Dendritic cell treated with granulocyte-macrophage colony-stimulating factor and Interleukin-4, amounts not matched to agents 40 ng/mL and 50 ng/mL, for 4 days (primary cell): Measurements from ENCODE around the gene SIRPB2.

Source experiments
- H3K27ac Mint-ChIP-seq: one replicate; pipeline ENCODE4 v1.8.0; 2022; ENCODE audit warnings: mild to moderate bottlenecking, mixed read lengths
- H3K27me3 Mint-ChIP-seq: one replicate; pipeline ENCODE4 v1.8.0; 2022; ENCODE audit warnings: mild to moderate bottlenecking, mixed read lengths
- H3K36me3 Mint-ChIP-seq: one replicate; pipeline ENCODE4 v1.8.0; 2022; ENCODE audit warnings: low read depth, mixed read lengths
- H3K4me1 Mint-ChIP-seq: one replicate; pipeline ENCODE4 v1.8.0; 2022; ENCODE audit warnings: low read depth, mixed read lengths
- H3K4me3 Mint-ChIP-seq: one replicate; pipeline ENCODE4 v1.8.0; 2022; ENCODE audit warnings: mild to moderate bottlenecking, moderate library complexity, mixed read lengths
- H3K9me3 Mint-ChIP-seq: one replicate; pipeline ENCODE4 v1.8.0; 2022; ENCODE audit warnings: mixed read lengths
- intact Hi-C: fragments of 100-400 bp; cut with micrococcal nuclease; formaldehyde crosslinking; loops from one replicate; pipeline ENCODE4 v1.15.0; 2022

SIRPB2 gene

DNA sequence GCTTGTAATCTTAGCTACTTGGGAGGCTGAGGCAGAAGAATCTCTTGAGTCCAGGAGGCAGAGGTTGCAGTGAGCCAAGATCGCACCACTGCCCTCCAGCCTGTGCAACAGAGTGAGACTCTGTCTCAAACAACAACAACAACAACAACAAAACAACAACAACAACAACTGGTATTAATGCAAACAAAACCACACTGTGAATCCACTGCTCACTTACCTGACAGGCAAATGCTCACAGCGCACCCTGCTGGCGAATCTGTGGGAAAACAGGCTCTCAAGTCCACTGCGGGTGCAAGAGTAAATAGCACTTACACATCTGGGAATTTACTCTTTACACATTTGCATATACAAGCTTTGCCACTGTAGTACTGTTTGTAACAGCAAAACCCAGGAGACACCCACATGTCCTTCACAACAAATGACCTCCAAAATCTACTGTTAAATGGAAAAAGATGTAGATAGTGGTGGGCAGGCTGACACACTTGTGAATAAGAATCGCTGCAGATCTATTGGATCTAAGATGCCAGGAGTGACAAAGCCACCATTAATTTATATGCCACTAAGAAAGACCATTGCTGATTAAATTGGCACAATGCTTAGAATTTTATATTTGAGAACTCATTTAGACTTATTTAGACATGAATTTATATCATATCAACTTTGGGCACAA, 53.9 kb downstream of the SIRPB2 start:
- Mint-ChIP-seq H3K4me3 (no peak overlapping the region), H3K27ac (no peak overlapping the region), H3K4me1 (peaks cover 23% of the 10 kb centered on the region), H3K36me3 (peaks cover 32% of the 10 kb centered on the region), H3K9me3 (no peaks in the 10 kb centered on the region), H3K27me3 (peaks cover 7% of the 10 kb centered on the region)
- intact Hi-C loops, result loop anchor here (1.0 to 5.0 kb wide), 3 partner anchors 45 to 124 kb away; partner anchors contain the start of gene FKBP1A

DNA sequence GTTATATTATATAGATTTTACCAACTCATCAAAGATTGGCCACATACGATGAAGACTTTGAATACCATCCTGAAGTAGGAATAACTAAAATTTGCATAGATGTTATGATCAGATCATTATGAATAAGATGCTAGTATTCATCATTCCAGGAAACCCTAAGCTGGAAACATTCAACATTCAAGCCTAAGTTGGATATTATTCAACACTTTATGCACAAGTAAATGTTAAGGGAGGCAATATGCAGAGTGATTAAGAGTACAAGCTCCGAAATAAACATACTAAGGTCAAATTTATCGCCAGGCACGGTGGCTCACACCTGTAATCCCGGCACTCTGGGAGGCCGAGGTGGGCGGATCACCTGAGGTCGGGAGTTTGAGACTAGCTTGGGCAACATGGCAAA, 55.0 kb downstream of the SIRPB2 start:
- H3K4me3 Mint-ChIP-seq, result no peak overlapping the region
- H3K27me3 Mint-ChIP-seq, result peaks cover 15% of the 10 kb centered on the region
- no peaks in the 10 kb centered on the region for H3K9me3 Mint-ChIP-seq
- H3K36me3 Mint-ChIP-seq, result peaks cover 21% of the 10 kb centered on the region
- no peak overlapping the region for H3K27ac Mint-ChIP-seq
- H3K4me1 Mint-ChIP-seq, result peaks cover 23% of the 10 kb centered on the region
- intact Hi-C loops, result loop anchor here (5.0 kb wide), 2 partner anchors 44 to 59 kb away; partner anchors contain the start of gene FKBP1A

DNA sequence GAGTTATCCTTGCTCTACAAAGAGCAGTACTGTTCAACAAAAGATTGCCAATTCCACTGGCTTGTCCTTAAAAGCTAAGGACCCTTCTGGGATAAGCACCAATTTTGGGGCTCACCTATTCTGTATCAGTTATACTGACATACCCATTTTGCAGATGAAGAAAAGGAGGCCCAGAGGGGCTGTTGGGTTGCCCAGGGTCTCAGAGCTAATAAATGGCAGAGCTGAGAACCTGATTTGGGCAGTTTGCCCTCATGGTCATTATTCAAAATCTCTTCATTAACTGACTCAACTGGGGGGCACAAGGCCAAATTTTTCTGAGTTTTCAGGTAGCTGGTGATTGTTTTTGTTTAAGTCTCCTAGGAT, 55.9 kb downstream of the SIRPB2 start:
- H3K27ac Mint-ChIP-seq, result no peak overlapping the region

DNA sequence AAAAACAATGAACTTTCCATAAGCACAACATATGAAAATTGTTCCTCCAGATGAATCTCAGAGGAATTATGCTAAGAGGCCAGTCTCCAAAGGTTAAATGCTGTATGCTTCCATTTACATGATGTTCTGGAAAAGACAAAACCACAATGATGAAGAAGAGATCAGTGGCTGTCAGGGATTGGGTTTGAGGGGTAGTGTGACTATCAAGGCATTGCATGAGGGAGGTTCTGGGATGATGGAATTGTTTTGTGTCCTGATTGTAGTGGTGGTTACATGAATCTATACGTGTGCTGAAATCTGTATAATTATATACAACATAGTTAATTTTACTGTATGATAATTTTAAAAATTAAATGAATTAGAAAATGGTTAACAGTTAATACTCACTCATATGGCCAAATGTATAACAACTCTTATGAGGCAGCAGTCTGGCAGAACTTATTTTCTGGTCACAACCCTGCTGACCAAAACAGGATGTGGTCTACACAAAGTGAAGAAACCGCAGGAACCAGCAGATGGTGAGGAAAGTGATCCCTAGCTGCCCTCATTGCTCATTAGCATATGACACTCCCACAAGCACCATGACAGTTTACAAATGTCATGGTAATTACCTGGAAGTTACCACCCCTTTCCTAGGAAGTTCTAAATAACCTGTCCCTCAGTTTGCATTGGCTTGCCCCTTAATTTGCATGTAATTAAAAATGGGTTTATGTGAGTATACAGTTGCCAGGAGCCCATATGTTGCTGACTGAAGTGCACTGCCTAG, 56.5 kb downstream of the SIRPB2 start:
- Mint-ChIP-seq H3K9me3 (no peaks in the 10 kb centered on the region), H3K4me1 (peaks cover 30% of the 10 kb centered on the region), H3K27me3 (peaks cover 16% of the 10 kb centered on the region), H3K27ac (no peak overlapping the region), H3K36me3 (peaks cover 6% of the 10 kb centered on the region), H3K4me3 (no peak overlapping the region)
- intact Hi-C loops, result loop anchor here (5.0 kb wide), 2 partner anchors 42 to 57 kb away; partner anchors contain the start of gene FKBP1A

More for the DNA sequence above, 55.9 kb downstream of the SIRPB2 start:
- no peak overlapping the region for H3K4me3 Mint-ChIP-seq
- peaks cover 24% of the 10 kb centered on the region for H3K4me1 Mint-ChIP-seq
- H3K9me3 Mint-ChIP-seq, result no peaks in the 10 kb centered on the region
- intact Hi-C loops, result loop anchor here (5.0 kb wide), 2 partner anchors 43 to 58 kb away; partner anchors contain the start of gene FKBP1A
- H3K36me3 Mint-ChIP-seq, result peaks cover 12% of the 10 kb centered on the region
- H3K27me3 Mint-ChIP-seq, result peaks cover 15% of the 10 kb centered on the region

DNA sequence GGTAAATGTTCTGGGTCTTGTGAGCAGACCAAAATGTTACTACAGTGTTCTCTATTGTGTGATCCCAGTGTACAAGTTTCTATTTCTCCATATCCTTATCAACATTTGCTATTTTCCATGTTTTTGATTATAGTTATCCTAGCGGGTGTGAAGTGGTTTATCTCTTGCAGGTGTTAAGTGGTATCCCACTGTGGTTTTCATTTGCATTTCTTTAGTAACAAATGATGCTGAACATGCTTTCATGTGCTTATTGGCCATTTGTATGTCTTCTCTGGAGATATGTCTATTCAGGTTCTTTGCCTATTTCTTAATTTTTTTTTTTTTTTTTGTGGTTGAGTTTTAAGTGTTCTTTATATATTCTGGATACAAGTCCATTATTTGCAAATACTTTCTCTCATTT, 60.1 kb downstream of the SIRPB2 start:
- Mint-ChIP-seq H3K27ac (no peak overlapping the region), H3K4me3 (no peak overlapping the region), H3K27me3 (peaks cover 25% of the 10 kb centered on the region), H3K9me3 (no peaks in the 10 kb centered on the region), H3K4me1 (peaks cover 22% of the 10 kb centered on the region), H3K36me3 (no peaks in the 10 kb centered on the region)
- intact Hi-C loops, result no loop called here

DNA sequence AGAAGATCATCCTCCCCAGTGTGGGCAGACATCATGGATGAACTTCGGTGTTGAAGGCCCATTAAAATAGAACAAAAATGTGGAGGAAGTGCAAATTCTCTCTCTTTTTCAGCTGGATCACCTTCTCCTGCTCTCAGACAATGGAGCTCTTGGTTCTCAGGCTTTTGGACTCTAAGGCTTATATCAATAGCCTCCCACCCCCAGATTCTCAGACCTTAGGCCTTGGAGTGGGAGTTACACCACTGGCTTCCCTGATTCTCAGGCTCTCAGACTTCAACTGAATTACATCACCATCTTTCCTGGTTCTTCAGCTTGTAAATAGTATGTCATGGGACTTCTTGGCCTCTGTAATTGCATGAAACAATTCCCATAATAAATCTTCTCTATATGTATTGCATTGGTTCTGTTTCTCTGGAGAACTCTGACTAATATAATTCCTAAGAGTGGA, 61.2 kb downstream of the SIRPB2 start:
- Mint-ChIP-seq H3K9me3 (no peaks in the 10 kb centered on the region), H3K4me3 (no peak overlapping the region), H3K36me3 (no peaks in the 10 kb centered on the region), H3K27ac (no peak overlapping the region), H3K27me3 (peaks cover 25% of the 10 kb centered on the region), H3K4me1 (peaks cover 22% of the 10 kb centered on the region)
- intact Hi-C loops, result no loop called here

DNA sequence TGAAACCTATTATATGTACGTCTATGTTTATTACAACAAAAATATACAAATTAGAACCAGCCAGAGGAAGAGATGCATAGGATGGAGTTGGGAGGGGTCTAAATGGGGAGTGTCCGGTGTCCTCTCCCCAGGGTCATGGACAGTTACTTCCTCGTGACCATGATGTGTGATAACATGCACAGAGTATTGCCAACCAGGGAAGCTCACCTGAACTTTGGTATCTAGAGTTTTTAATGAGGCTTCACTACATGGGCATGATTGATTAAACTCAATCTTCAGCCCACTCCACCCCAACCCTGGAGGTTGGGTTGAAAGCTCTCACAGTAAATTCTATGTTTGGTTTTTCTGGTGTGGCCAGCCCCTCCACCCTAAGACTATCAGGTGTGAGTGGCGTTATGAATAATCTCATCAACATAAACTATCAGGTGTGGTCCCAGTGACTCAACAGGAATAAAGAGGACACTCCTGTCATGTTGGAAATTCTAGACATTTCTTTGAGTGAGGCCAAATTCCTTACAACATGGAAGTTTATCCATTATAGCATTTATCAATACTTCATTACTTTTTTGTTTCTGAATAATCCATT, 62.0 kb downstream of the SIRPB2 start:
- intact Hi-C loops, result no loop called here
- Mint-ChIP-seq H3K4me1 (peaks cover 20% of the 10 kb centered on the region), H3K36me3 (no peaks in the 10 kb centered on the region), H3K4me3 (no peak overlapping the region), H3K27me3 (peaks cover 27% of the 10 kb centered on the region), H3K27ac (no peak overlapping the region), H3K9me3 (no peaks in the 10 kb centered on the region)

DNA sequence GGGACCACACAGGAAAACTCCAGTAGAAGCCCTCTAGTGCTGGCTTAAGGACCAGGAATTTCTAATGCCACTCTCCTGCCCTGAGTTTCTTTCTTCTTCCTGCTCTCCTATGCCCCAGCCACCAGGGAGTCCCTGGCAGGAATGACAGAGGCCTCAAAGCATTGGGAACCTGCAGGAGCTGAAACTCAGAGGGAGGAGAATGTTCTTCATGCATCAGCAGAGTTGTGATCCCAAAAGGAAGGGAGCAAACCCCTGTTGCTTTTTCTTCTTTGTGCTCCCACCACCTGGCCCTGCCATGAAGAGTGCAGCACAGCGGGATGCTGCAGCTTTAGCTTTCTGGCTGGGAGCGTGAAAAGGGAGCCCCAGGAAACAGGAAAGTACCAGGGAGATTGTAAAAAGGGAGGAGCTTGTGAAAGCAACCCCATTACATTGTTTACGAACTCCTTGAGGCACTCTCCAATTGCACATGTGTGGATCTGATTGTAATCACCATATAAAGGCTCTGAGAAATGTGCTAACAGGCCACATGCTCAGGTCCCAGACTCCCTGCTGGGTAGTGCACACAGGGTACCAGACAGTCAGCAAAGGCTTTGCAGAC, 63.7 kb downstream of the SIRPB2 start:
- H3K4me3 Mint-ChIP-seq, result no peak overlapping the region
- H3K36me3 Mint-ChIP-seq, result no peaks in the 10 kb centered on the region
- H3K9me3 Mint-ChIP-seq, result no peaks in the 10 kb centered on the region
- H3K4me1 Mint-ChIP-seq, result peaks cover 14% of the 10 kb centered on the region
- H3K27ac Mint-ChIP-seq, result no peak overlapping the region
- intact Hi-C loops, result no loop called here
- peaks cover 25% of the 10 kb centered on the region for H3K27me3 Mint-ChIP-seq

DNA sequence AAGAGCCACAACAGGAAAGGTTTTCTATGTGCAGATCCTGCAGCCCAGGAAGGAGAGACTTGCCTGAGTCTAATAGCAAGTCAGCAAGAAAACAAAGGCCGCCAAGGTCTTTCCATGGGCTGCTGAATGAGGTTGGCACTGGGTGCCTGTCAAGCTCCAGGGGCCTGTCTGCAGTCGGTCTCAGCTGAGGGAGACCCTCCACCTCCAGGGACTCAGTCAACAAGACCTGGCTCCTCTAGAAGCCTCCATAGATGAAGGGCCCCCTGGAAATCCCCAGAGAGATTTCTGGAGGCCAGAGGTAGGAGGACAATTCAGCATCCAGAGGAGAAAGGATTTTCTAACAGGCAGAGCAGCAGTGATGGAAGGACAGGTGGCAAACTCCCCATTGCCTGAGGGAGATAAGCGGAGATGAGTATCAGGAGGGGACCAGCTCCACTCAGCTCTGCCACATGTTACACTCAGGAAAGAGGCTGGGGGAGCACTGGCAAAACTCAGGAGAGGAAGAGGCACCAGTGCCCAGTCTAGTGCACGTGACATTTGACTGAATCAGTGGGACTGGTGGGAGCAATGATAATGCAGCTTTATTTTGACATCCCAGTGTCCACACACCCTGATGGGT, 64.9 kb downstream of the SIRPB2 start:
- Mint-ChIP-seq H3K27me3 (peaks cover 16% of the 10 kb centered on the region), H3K27ac (no peak overlapping the region), H3K4me1 (peaks cover 12% of the 10 kb centered on the region), H3K36me3 (no peaks in the 10 kb centered on the region), H3K4me3 (no peak overlapping the region), H3K9me3 (no peaks in the 10 kb centered on the region)
- intact Hi-C loops, result no loop called here
